H9 (cell line): ENCODE results near the gene ARSG. TPM values are rescaled to one million over a fixed set of nuclear protein-coding genes. Genes with fewer than 3 reads are reported as not detected.
A peak's percentile ranks its signal among the peaks of the same experiment; 100 is the strongest.

Source experiments
- DNase-seq: peaks from one replicate; pipeline ENCODE4 v3.0.0-alpha.2; 2017
- H2AFZ ChIP-seq: one replicate; pipeline ENCODE4 v1.6.1; 2013; ENCODE audit warnings: mild to moderate bottlenecking, low read length, control low read depth, moderate library complexity
- H2AK5ac ChIP-seq: 2 replicates; pipeline ENCODE4 v1.6.1; 2013; ENCODE audit warnings: low read length, control low read depth, mixed read lengths; ENCODE audit not compliant: insufficient read length
- H2BK120ac ChIP-seq: one replicate; pipeline ENCODE4 v1.6.1; 2013; ENCODE audit warnings: low read depth, mild to moderate bottlenecking, low read length, control low read depth, inconsistent platforms; ENCODE audit not compliant: poor library complexity, severe bottlenecking
- H2BK12ac ChIP-seq: 2 replicates; pipeline ENCODE4 v1.6.1; 2013; ENCODE audit warnings: low read length, control low read depth, mixed read lengths, low read depth; ENCODE audit not compliant: insufficient read length
- H2BK15ac ChIP-seq: 2 replicates; pipeline ENCODE4 v1.6.1; 2013; ENCODE audit warnings: low read depth, low read length, control low read depth
- H2BK20ac ChIP-seq: one replicate; pipeline ENCODE4 v1.6.1; 2013; ENCODE audit warnings: low read depth, mild to moderate bottlenecking, low read length, control low read depth, inconsistent platforms; ENCODE audit not compliant: poor library complexity, severe bottlenecking
- H2BK5ac ChIP-seq: 2 replicates; pipeline ENCODE4 v1.6.1; 2013; ENCODE audit warnings: low read length, control low read depth, mixed read lengths; ENCODE audit not compliant: insufficient read length
- H3K14ac ChIP-seq: 2 replicates; pipeline ENCODE4 v1.6.1; 2013; ENCODE audit warnings: low read length, control low read depth; ENCODE audit not compliant: insufficient read depth
- H3K18ac ChIP-seq: 2 replicates; pipeline ENCODE4 v1.6.1; 2013; ENCODE audit warnings: low read depth, mild to moderate bottlenecking, mixed read lengths, low read length, control low read depth; ENCODE audit not compliant: insufficient read length
- H3K23ac ChIP-seq: 2 replicates; pipeline ENCODE4 v1.6.1; 2013; ENCODE audit warnings: low read length, control low read depth, mixed read lengths, low read depth; ENCODE audit not compliant: insufficient read length
- H3K23me2 ChIP-seq: 2 replicates; pipeline ENCODE4 v1.6.1; 2013; ENCODE audit warnings: low read depth, mild to moderate bottlenecking, mixed read lengths, low read length, control low read depth; ENCODE audit not compliant: insufficient read length, poor library complexity, severe bottlenecking
- H3K27ac ChIP-seq: 2 replicates; pipeline ENCODE4 v1.5.1; 2013; ENCODE audit warnings: low read length, control low read depth, mixed read lengths, low read depth; ENCODE audit not compliant: insufficient read length
- H3K27me3 ChIP-seq: 2 replicates; pipeline ENCODE4 v1.6.1; 2013; ENCODE audit warnings: low read length, control low read depth, inconsistent platforms; ENCODE audit not compliant: insufficient read depth
- H3K4ac ChIP-seq: 2 replicates; pipeline ENCODE4 v1.6.1; 2013; ENCODE audit warnings: low read depth, mild to moderate bottlenecking, control low read depth, inconsistent platforms, low read length, moderate library complexity
- H3K4me1 ChIP-seq: 2 replicates; pipeline ENCODE4 v1.6.1; 2013; ENCODE audit warnings: low read length, control low read depth, inconsistent platforms; ENCODE audit not compliant: insufficient read depth
- H3K4me2 ChIP-seq: 2 replicates; pipeline ENCODE4 v1.6.1; 2013; ENCODE audit warnings: low read length, control low read depth, mixed read lengths; ENCODE audit not compliant: insufficient read length, insufficient read depth
- H3K56ac ChIP-seq: 2 replicates; pipeline ENCODE4 v1.6.1; 2013; ENCODE audit warnings: low read depth, mild to moderate bottlenecking, mixed read lengths, low read length, control low read depth; ENCODE audit not compliant: insufficient read length
- H3K79me1 ChIP-seq: 2 replicates; pipeline ENCODE4 v1.6.1; 2013; ENCODE audit warnings: low read depth, mild to moderate bottlenecking, moderate library complexity, low read length, control low read depth, inconsistent platforms; ENCODE audit not compliant: insufficient read depth, poor library complexity, severe bottlenecking
- H3K79me2 ChIP-seq: 2 replicates; pipeline ENCODE4 v1.6.1; 2013; ENCODE audit warnings: low read length, control low read depth, inconsistent platforms; ENCODE audit not compliant: insufficient read depth
- H3K9ac ChIP-seq: 2 replicates; pipeline ENCODE4 v1.6.1; 2013; ENCODE audit warnings: low read length, control low read depth, mixed read lengths; ENCODE audit not compliant: insufficient read length; ENCODE audit errors: extremely low read depth
- H3K9me3 ChIP-seq: one replicate; pipeline ENCODE4 v1.6.1; 2013; ENCODE audit warnings: low read depth, low read length, inconsistent platforms; ENCODE audit not compliant: control insufficient read depth
- H3T11ph ChIP-seq: one replicate; pipeline ENCODE4 v1.6.1; 2013; ENCODE audit warnings: mild to moderate bottlenecking, low read length, control low read depth, inconsistent platforms
- H4K20me1 ChIP-seq: one replicate; pipeline ENCODE4 v1.6.1; 2013; ENCODE audit not compliant: control insufficient read depth, insufficient read length, insufficient read depth
- H4K5ac ChIP-seq: 2 replicates; pipeline ENCODE4 v1.6.1; 2013; ENCODE audit warnings: low read depth, mild to moderate bottlenecking, mixed read lengths, low read length, control low read depth; ENCODE audit not compliant: insufficient read length
- H4K8ac ChIP-seq: replicated peaks from 2 replicates; pipeline ENCODE4 v1.6.1; 2013; ENCODE audit warnings: low read length, control low read depth, mixed read lengths, low read depth; ENCODE audit not compliant: insufficient read length
- H4K91ac ChIP-seq: 2 replicates; pipeline ENCODE4 v1.6.1; 2013; ENCODE audit warnings: low read depth, mild to moderate bottlenecking, moderate library complexity, mixed read lengths, low read length, control low read depth; ENCODE audit not compliant: insufficient read length
- H3K27ac Mint-ChIP-seq, 3 experiments: 2 replicates in 2 of 3; 3 replicates in 1 of 3; pipeline ENCODE4 v1.8.0; 2020 to 2021; ENCODE audit warnings: mixed read lengths in 3 of 3, mild to moderate bottlenecking in 1 of 3, moderate library complexity in 1 of 3
- H3K27me3 Mint-ChIP-seq: 2 replicates; pipeline ENCODE4 v1.8.0; 2021; ENCODE audit warnings: low read depth, mild to moderate bottlenecking, moderate library complexity, mixed read lengths
- H3K36me3 Mint-ChIP-seq, 3 experiments: 2 replicates in 2 of 3; 3 replicates in 1 of 3; pipeline ENCODE4 v1.8.0; 2020 to 2021; ENCODE audit warnings: low read depth in 3 of 3, mixed read lengths in 3 of 3; ENCODE audit not compliant: insufficient read depth in 1 of 3
- H3K4me1 Mint-ChIP-seq, 2 experiments: 2 replicates each; pipeline ENCODE4 v1.8.0; 2020; ENCODE audit warnings: mixed read lengths in 2 of 2
- H3K4me3 Mint-ChIP-seq, 2 experiments: 2 replicates in 1 of 2; 3 replicates in 1 of 2; pipeline ENCODE4 v1.8.0; 2020 to 2021; ENCODE audit warnings: mild to moderate bottlenecking in 2 of 2, mixed read lengths in 2 of 2, moderate library complexity in 1 of 2
- H3K9me3 Mint-ChIP-seq, 2 experiments: 2 replicates in 1 of 2; 3 replicates in 1 of 2; pipeline ENCODE4 v1.8.0; 2020; ENCODE audit warnings: mild to moderate bottlenecking in 2 of 2, mixed read lengths in 2 of 2, moderate library complexity in 1 of 2
- CTCF ChIP-seq: fragments of 200-600 bp; sonication (generic); conservative IDR thresholded peaks from 3 replicates; pipeline ENCODE4 v1.8.0; 2021; ENCODE audit warnings: antibody characterized with exemption, mild to moderate bottlenecking
- WGBS: extraction: QIAGEN DNeasy Blood & Tissue Kit; methylation state at CpG from one replicate; pipeline ENCODE4 v1.1.7; 2013; ENCODE audit warnings: missing lambda C conversion rate, low lambda C conversion rate, mixed read lengths; ENCODE audit not compliant: insufficient read length; ENCODE audit errors: extremely low coverage; 5-methylcytosine and 5-hydroxymethylcytosine counted together
- total RNA-seq: library from RNA; stranded (reverse); gene quantifications from 2 replicates; pipeline ENCODE4 v1.2.1, GENCODE V29; 2021

The ARSG gene
- total RNA-seq, 1 experiment from 2014 or later, result 3.6 TPM

- no peak overlapping the region for H3K18ac ChIP-seq
- H4K8ac ChIP-seq, result no peak overlapping the region
- H3K9ac ChIP-seq, result no peak overlapping the region
- peak overlapping the region; percentile 65 for H3K4me2 ChIP-seq
- H3K79me2 ChIP-seq, result no peaks in the 10 kb centered on the region
- peaks cover 3% of the 10 kb centered on the region; the same call in 1 of the 2 replicates for H3K27me3 Mint-ChIP-seq
- no peaks in the 10 kb centered on the region for H3K27me3 ChIP-seq
- H3K79me1 ChIP-seq, result no peaks in the 10 kb centered on the region
- no peak overlapping the region for H3K14ac ChIP-seq
- H4K5ac ChIP-seq, result no peak overlapping the region
- no peak overlapping the region for H4K91ac ChIP-seq
- peaks cover 9% of the 10 kb centered on the region; the same call in 1 of the 2 replicates for H3K4me1 ChIP-seq
- no peak overlapping the region for H2BK5ac ChIP-seq
- H3K23me2 ChIP-seq, result peaks cover 3% of the 10 kb centered on the region
- WGBS, result no CpG with 5 or more reads among the region's 12 CpGs
- no peak overlapping the region for H2AK5ac ChIP-seq
- H2BK12ac ChIP-seq, result no peak overlapping the region
- H2BK120ac ChIP-seq, result no peak overlapping the region
- TF ChIP-seq CTCF, result no peak
- H3K27ac ChIP-seq, result no peak overlapping the region
- no peak overlapping the region for H3K4ac ChIP-seq
- H3K9me3 ChIP-seq, result no peaks in the 10 kb centered on the region
- peak overlapping the region; percentile 71 to 87 for H3K4me3 Mint-ChIP-seq
- H2BK20ac ChIP-seq, result no peak overlapping the region
- no peak overlapping the region for H3K56ac ChIP-seq
- no peak overlapping the region for H3T11ph ChIP-seq
- H2BK15ac ChIP-seq, result no peak overlapping the region
- peaks cover 39% of the 10 kb centered on the region in 2 experiments for H3K4me1 Mint-ChIP-seq
- no peak overlapping the region for H3K23ac ChIP-seq
- H3K36me3 Mint-ChIP-seq, result no peaks in the 10 kb centered on the region
- H3K9me3 Mint-ChIP-seq, result no peaks in the 10 kb centered on the region
- no peak overlapping the region for H3K27ac Mint-ChIP-seq
- no peak overlapping the region for H2AFZ ChIP-seq
- DNase-seq, result no peak
- H4K20me1 ChIP-seq, result no peaks in the 10 kb centered on the region
Observed at GRCh38 chr17:68458260-68459036, 167.2 kb downstream of the ARSG start.
